Activated CD4-positive, alpha-beta memory T cell treated with anti-CD3 and anti-CD28 coated beads for 36 hours (primary cell): ENCODE data around the gene PDE3B. TPM values are rescaled to one million over a fixed set of nuclear protein-coding genes. Genes with fewer than 3 reads are reported as not detected.
"Not testable (repeated sequence)": the region's sequence is repeated elsewhere in the genome, so short reads cannot be mapped to it uniquely, and the experiment has no call there.

Source experiments
- CTCF ChIA-PET: fragments of 350-600 bp; sonication (Branson Sonifier 250); formaldehyde crosslinking; loops from one replicate; lab custom pipeline; 2021; ENCODE audit warnings: antibody characterized with exemption, inconsistent platforms; lab: Charles Lee
- POLR2A ChIA-PET: fragments of 350-600 bp; sonication (Branson Sonifier 250); formaldehyde crosslinking; loops from one replicate; lab custom pipeline; 2021; ENCODE audit warnings: antibody characterized with exemption; lab: Charles Lee
- DNase-seq: peaks from one replicate; pipeline ENCODE4 v3.0.0-alpha.2; 2020
- H3K27ac Mint-ChIP-seq: one replicate; pipeline ENCODE4 v1.8.0; 2021; ENCODE audit warnings: mixed read lengths
- H3K27me3 Mint-ChIP-seq: one replicate; pipeline ENCODE4 v1.8.0; 2021; ENCODE audit warnings: mixed read lengths
- H3K36me3 Mint-ChIP-seq: one replicate; pipeline ENCODE4 v1.8.0; 2021; ENCODE audit warnings: mixed read lengths
- H3K4me1 Mint-ChIP-seq: one replicate; pipeline ENCODE4 v1.8.0; 2021; ENCODE audit warnings: low read depth, mixed read lengths
- H3K4me3 Mint-ChIP-seq: one replicate; pipeline ENCODE4 v1.8.0; 2021; ENCODE audit warnings: mild to moderate bottlenecking, mixed read lengths
- H3K9me3 Mint-ChIP-seq: one replicate; pipeline ENCODE4 v1.8.0; 2021; ENCODE audit warnings: mixed read lengths
- intact Hi-C: fragments of 100-400 bp; cut with micrococcal nuclease; formaldehyde crosslinking; loops from one replicate; pipeline ENCODE4 v1.15.1; 2023
- total RNA-seq, 2 experiments: library from RNA; stranded (reverse); gene quantifications; one replicate each; pipeline ENCODE4 v1.2.3, GENCODE V29; 2021

The PDE3B gene
- total RNA-seq, 2 experiments from 2014 or later: 21.6 to 21.8 TPM

GRCh38 chr11:14623036-14623435 is 20.6 kb upstream of the PDE3B start:
- Mint-ChIP-seq H3K27ac (peak overlapping the region; percentile 2), H3K4me3 (no peak overlapping the region), H3K36me3 (peaks cover 3% of the 10 kb centered on the region), H3K4me1 (peaks cover 40% of the 10 kb centered on the region), H3K27me3 (no peaks in the 10 kb centered on the region), H3K9me3 (no peaks in the 10 kb centered on the region)
- intact Hi-C loops: no loop called here
- DNase-seq: no peak
- CTCF ChIA-PET: interaction anchor here (3.7 kb wide), 1 partner anchor 285 kb away, joined by 29 read pairs; no protein-coding TSS in a partner anchor
- POLR2A ChIA-PET: no interaction called here

- intact Hi-C loops: no loop called here
- peaks cover under 1% of the 10 kb centered on the region for H3K9me3 Mint-ChIP-seq
- POLR2A ChIA-PET: no interaction called here
- CTCF ChIA-PET: interaction anchor here (0.8 to 3.7 kb wide), 3 partner anchors 281 to 283 kb away, joined by 4 to 29 read pairs (median 4); no protein-coding TSS in a partner anchor
- H3K27me3 Mint-ChIP-seq: no peaks in the 10 kb centered on the region
- H3K4me3 Mint-ChIP-seq: no peak overlapping the region
- no peak overlapping the region for H3K27ac Mint-ChIP-seq
- no peak for DNase-seq
- H3K36me3 Mint-ChIP-seq: peaks cover 3% of the 10 kb centered on the region
- H3K4me1 Mint-ChIP-seq: peaks cover 40% of the 10 kb centered on the region
Observed at GRCh38 chr11:14625586-14626205, 17.9 kb upstream of the PDE3B start.

GRCh38 chr11:14626650-14627049 is 17.0 kb upstream of the PDE3B start:
- Mint-ChIP-seq H3K27ac (no peak overlapping the region), H3K4me1 (peaks cover 34% of the 10 kb centered on the region), H3K27me3 (no peaks in the 10 kb centered on the region), H3K4me3 (no peak overlapping the region), H3K36me3 (peaks cover 6% of the 10 kb centered on the region), H3K9me3 (peaks cover 6% of the 10 kb centered on the region)
- CTCF ChIA-PET: interaction anchor here (0.8 to 1.2 kb wide), 2 partner anchors 280 to 282 kb away, joined by 4 read pairs; no protein-coding TSS in a partner anchor
- POLR2A ChIA-PET: no interaction called here
- no peak for DNase-seq
- intact Hi-C loops: no loop called here

- intact Hi-C loops, CTCF ChIA-PET, H3K9me3 Mint-ChIP-seq, H3K27me3 Mint-ChIP-seq, H3K27ac Mint-ChIP-seq: not testable (repeated sequence)
- DNase-seq: peak; percentile 26
- H3K4me1 Mint-ChIP-seq: peaks cover 41% of the 10 kb centered on the region
- peak overlapping the region; percentile 5 for H3K4me3 Mint-ChIP-seq
- peaks cover 31% of the 10 kb centered on the region for H3K36me3 Mint-ChIP-seq
- POLR2A ChIA-PET: interaction anchor here (1.1 kb wide), 1 partner anchor 11 kb away, joined by 5 read pairs; no protein-coding TSS in a partner anchor
Observed at GRCh38 chr11:14633506-14634224, 9.9 kb upstream of the PDE3B start.

GRCh38 chr11:14634813-14635212 is 8.8 kb upstream of the PDE3B start:
- Mint-ChIP-seq H3K27me3 (no peaks in the 10 kb centered on the region), H3K4me1 (peaks cover 47% of the 10 kb centered on the region), H3K27ac (peak overlapping the region; percentile 35), H3K4me3 (no peak overlapping the region), H3K36me3 (peaks cover 31% of the 10 kb centered on the region), H3K9me3 (peaks cover 8% of the 10 kb centered on the region)
- ChIA-PET POLR2A (interaction anchor here (1.1 kb wide), 1 partner anchor 10 kb away, joined by 5 read pairs; no protein-coding TSS in a partner anchor), CTCF (interaction anchor here (0.6 to 0.9 kb wide), 2 partner anchors 68 to 273 kb away, joined by 3 to 6 read pairs; no protein-coding TSS in a partner anchor)
- DNase-seq: no peak
- intact Hi-C loops: no loop called here

- no peak for DNase-seq
- Mint-ChIP-seq H3K36me3 (peaks cover 31% of the 10 kb centered on the region), H3K27ac (peak overlapping the region; percentile 23), H3K4me1 (peaks cover 53% of the 10 kb centered on the region), H3K4me3 (no peak overlapping the region), H3K27me3 (no peaks in the 10 kb centered on the region), H3K9me3 (peaks cover 8% of the 10 kb centered on the region)
- POLR2A ChIA-PET: interaction anchor here (1.2 kb wide), 1 partner anchor 9 kb away, joined by 6 read pairs; no protein-coding TSS in a partner anchor
- intact Hi-C loops: no loop called here
- CTCF ChIA-PET: interaction anchor here (1.6 kb wide), 1 partner anchor 269 kb away, joined by 3 read pairs; no protein-coding TSS in a partner anchor
Observed at GRCh38 chr11:14635546-14635945, 8.1 kb upstream of the PDE3B start.

GRCh38 chr11:14636119-14636518 is 7.5 kb upstream of the PDE3B start:
- H3K27me3 Mint-ChIP-seq: no peaks in the 10 kb centered on the region
- H3K9me3 Mint-ChIP-seq: peaks cover 5% of the 10 kb centered on the region
- H3K27ac Mint-ChIP-seq: peak overlapping the region; percentile 40
- POLR2A ChIA-PET: interaction anchor here (1.2 kb wide), 1 partner anchor 8 kb away, joined by 6 read pairs; no protein-coding TSS in a partner anchor
- peak overlapping the region; percentile 12 for H3K4me3 Mint-ChIP-seq
- intact Hi-C loops: loop anchor here (1.0 kb wide), 1 partner anchor 9 kb away; no protein-coding TSS in a partner anchor
- H3K4me1 Mint-ChIP-seq: peaks cover 57% of the 10 kb centered on the region
- H3K36me3 Mint-ChIP-seq: peaks cover 30% of the 10 kb centered on the region
- no peak for DNase-seq
- CTCF ChIA-PET: interaction anchor here (1.6 kb wide), 1 partner anchor 268 kb away, joined by 3 read pairs; no protein-coding TSS in a partner anchor

- Mint-ChIP-seq H3K4me1 (peaks cover 74% of the 10 kb centered on the region), H3K27ac (no peak overlapping the region), H3K36me3 (peaks cover 39% of the 10 kb centered on the region), H3K27me3 (no peaks in the 10 kb centered on the region), H3K4me3 (no peak overlapping the region), H3K9me3 (peaks cover 2% of the 10 kb centered on the region)
- DNase-seq: no peak
- POLR2A ChIA-PET: no interaction called here
- intact Hi-C loops: no loop called here
- CTCF ChIA-PET: interaction anchor here (0.6 to 0.9 kb wide), 2 partner anchors 270 to 1011 kb away, joined by 3 read pairs; no protein-coding TSS in a partner anchor
Observed at GRCh38 chr11:14637868-14638409, 5.7 kb upstream of the PDE3B start.

- Mint-ChIP-seq H3K36me3 (peaks cover 39% of the 10 kb centered on the region), H3K4me1 (peaks cover 72% of the 10 kb centered on the region), H3K27me3 (no peaks in the 10 kb centered on the region), H3K9me3 (peaks cover 2% of the 10 kb centered on the region), H3K4me3 (no peak overlapping the region), H3K27ac (no peak overlapping the region)
- DNase-seq: peak; percentile 21
- ChIA-PET POLR2A (no interaction called here), CTCF (interaction anchor here (0.9 kb wide), 1 partner anchor 270 kb away, joined by 3 read pairs; no protein-coding TSS in a partner anchor)
- intact Hi-C loops: no loop called here
Observed at GRCh38 chr11:14638561-14638960, 5.0 kb upstream of the PDE3B start.

GRCh38 chr11:14641801-14642200 is 1.8 kb upstream of the PDE3B start:
- POLR2A ChIA-PET: no interaction called here
- intact Hi-C loops: loop anchor here (10.0 kb wide), 1 partner anchor 433 kb away; the partner anchor contains the start of gene CALCB

GRCh38 chr11:14642453-14642852 is 1.2 kb upstream of the PDE3B start:
- intact Hi-C loops: loop anchor here (10.0 kb wide), 1 partner anchor 432 kb away; the partner anchor contains the start of gene CALCB
- Mint-ChIP-seq H3K36me3 (peaks cover 24% of the 10 kb centered on the region), H3K27ac (peak overlapping the region; percentile 61), H3K4me3 (peak overlapping the region; percentile 71), H3K4me1 (peaks cover 46% of the 10 kb centered on the region), H3K27me3 (no peaks in the 10 kb centered on the region), H3K9me3 (no peaks in the 10 kb centered on the region)
- CTCF ChIA-PET: interaction anchor here (1.0 kb wide), 1 partner anchor 265 kb away, joined by 5 read pairs; no protein-coding TSS in a partner anchor
- DNase-seq: no peak
- POLR2A ChIA-PET: interaction anchor here (2.4 to 4.5 kb wide), 2 partner anchors 126 to 249 kb away, joined by 13 to 29 read pairs; partner anchors contain the start of gene CYP2R1

More at GRCh38 chr11:14641801-14642200, 1.8 kb upstream of the PDE3B start:
- Mint-ChIP-seq H3K27ac (no peak overlapping the region), H3K36me3 (peaks cover 27% of the 10 kb centered on the region), H3K4me1 (peaks cover 49% of the 10 kb centered on the region), H3K9me3 (peaks cover 2% of the 10 kb centered on the region), H3K27me3 (no peaks in the 10 kb centered on the region), H3K4me3 (peak overlapping the region; percentile 28)
- DNase-seq: no peak
- CTCF ChIA-PET: interaction anchor here (0.7 to 1.0 kb wide), 2 partner anchors 148 to 266 kb away, joined by 3 to 5 read pairs; no protein-coding TSS in a partner anchor
